OCI-LY3 (cell line): ENCODE results near the gene EMC9.

ENCODE experiments used
- H2AFZ ChIP-seq: fragments of 200-600, 300-600 bp; shearing (Covaris generic); 2 replicates; pipeline ENCODE4 v1.6.0; 2014; ENCODE audit warnings: antibody characterized with exemption, low read depth, low read length
- H3K27ac ChIP-seq: fragments of 200-600, 300-600 bp; sonication (generic); 2 replicates; pipeline ENCODE4 v1.5.1; 2014; ENCODE audit warnings: mild to moderate bottlenecking, low read length, moderate library complexity, mixed read lengths
- H3K27me3 ChIP-seq: fragments of 200-600, 300-600 bp; sonication (generic); 2 replicates; pipeline ENCODE4 v1.6.1; 2014; ENCODE audit warnings: low read depth, low read length, mixed read lengths
- H3K36me3 ChIP-seq: fragments of 200-600, 300-600 bp; sonication (generic); replicated peaks from 2 replicates; pipeline ENCODE3; 2014; ENCODE audit warnings: low read depth, low read length, mixed read lengths
- H3K4me1 ChIP-seq: fragments of 300-600, 200-600 bp; sonication (generic); 2 replicates; pipeline ENCODE4 v1.6.1; 2014; ENCODE audit warnings: low read length, mixed read lengths
- H3K4me2 ChIP-seq: fragments of 200-600, 300-600 bp; sonication (generic); 2 replicates; pipeline ENCODE4 v1.6.1; 2014; ENCODE audit warnings: low read length, mixed read lengths
- H3K4me3 ChIP-seq: fragments of 300-600, 200-600 bp; sonication (generic); 2 replicates; pipeline ENCODE4 v1.5.1; 2014; ENCODE audit warnings: antibody characterized with exemption, mild to moderate bottlenecking, low read length, moderate library complexity
- H3K79me2 ChIP-seq: fragments of 300-600, 200-600 bp; shearing (Covaris generic); 2 replicates; pipeline ENCODE4 v1.6.1; 2014; ENCODE audit warnings: mild to moderate bottlenecking, low read length, mixed read lengths
- H3K9ac ChIP-seq: fragments of 300-600, 200-600 bp; shearing (Covaris generic); 2 replicates; pipeline ENCODE4 v1.6.0; 2014; ENCODE audit warnings: mild to moderate bottlenecking, low read length, moderate library complexity
- H3K9me3 ChIP-seq: fragments of 200-600, 300-600 bp; shearing (Covaris generic); 2 replicates; pipeline ENCODE4 v1.6.1; 2014; ENCODE audit warnings: low read length, mixed read lengths; ENCODE audit not compliant: insufficient read depth
- H4K20me1 ChIP-seq: fragments of 200-600, 300-600 bp; sonication (generic); 2 replicates; pipeline ENCODE4 v1.6.1; 2016; ENCODE audit warnings: low read length, mixed read lengths; ENCODE audit not compliant: insufficient read depth
- EZH2phosphoT487 ChIP-seq: fragments of 200-600 bp; shearing (Covaris generic); IDR thresholded peaks from 2 replicates; pipeline ENCODE4 v1.6.1; 2018; ENCODE audit warnings: antibody characterized with exemption, mixed run types, low read depth
- TF ChIP-seq, protein P1 (sequence below): fragments of 200-600, 300-600 bp; sonication (generic); IDR thresholded peaks from 2 replicates; pipeline ENCODE4 v1.5.1; 2014; ENCODE audit warnings: antibody characterized with exemption, low read length, low read depth

Gene EMC9

GRCh38 chr14:24116128-24116814 is 25.1 kb downstream of the EMC9 start:
- H3K9ac ChIP-seq: no peak overlapping the region
- TF ChIP-seq, protein P1, sequence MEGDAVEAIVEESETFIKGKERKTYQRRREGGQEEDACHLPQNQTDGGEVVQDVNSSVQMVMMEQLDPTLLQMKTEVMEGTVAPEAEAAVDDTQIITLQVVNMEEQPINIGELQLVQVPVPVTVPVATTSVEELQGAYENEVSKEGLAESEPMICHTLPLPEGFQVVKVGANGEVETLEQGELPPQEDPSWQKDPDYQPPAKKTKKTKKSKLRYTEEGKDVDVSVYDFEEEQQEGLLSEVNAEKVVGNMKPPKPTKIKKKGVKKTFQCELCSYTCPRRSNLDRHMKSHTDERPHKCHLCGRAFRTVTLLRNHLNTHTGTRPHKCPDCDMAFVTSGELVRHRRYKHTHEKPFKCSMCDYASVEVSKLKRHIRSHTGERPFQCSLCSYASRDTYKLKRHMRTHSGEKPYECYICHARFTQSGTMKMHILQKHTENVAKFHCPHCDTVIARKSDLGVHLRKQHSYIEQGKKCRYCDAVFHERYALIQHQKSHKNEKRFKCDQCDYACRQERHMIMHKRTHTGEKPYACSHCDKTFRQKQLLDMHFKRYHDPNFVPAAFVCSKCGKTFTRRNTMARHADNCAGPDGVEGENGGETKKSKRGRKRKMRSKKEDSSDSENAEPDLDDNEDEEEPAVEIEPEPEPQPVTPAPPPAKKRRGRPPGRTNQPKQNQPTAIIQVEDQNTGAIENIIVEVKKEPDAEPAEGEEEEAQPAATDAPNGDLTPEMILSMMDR: no peak
- TF ChIP-seq EZH2phosphoT487: no peak

DNA sequence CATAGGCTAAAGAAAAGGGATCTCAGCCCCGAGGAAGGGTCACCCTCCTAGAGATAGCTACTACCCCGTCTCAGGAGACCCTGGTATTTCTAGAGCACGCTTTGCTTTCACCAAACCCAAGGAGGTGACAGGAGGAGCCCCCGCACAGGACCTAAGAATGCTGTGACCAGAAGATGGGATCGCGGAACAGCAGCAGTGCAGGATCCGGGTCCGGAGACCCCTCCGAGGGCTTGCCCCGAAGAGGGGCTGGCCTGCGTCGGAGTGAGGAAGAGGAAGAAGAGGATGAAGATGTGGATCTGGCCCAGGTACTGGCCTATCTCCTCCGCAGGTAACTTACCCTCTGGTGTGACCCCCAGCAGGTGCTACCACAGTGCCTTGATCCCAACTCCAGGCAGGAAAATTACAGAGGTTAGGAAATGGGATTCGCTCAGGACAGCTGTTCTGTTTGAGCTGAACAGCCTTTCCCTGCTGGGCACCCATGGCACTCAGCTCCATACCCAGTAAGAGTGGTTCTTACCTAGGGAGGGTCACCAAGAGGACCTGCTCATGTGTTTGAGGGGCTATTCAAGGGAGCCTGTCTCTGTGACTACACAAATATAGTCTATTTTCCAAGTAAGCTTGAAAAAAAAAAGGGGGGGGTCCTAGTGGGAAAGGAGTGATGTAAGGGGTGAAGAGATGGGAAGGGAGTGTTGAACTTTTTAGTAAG is 25.8 kb downstream of the EMC9 start:
- peak overlapping the region; percentile 91 for H3K4me3 ChIP-seq
- H2AFZ ChIP-seq: peak overlapping the region; percentile 40; the same call in 1 of the 2 replicates
- H3K4me1 ChIP-seq: peaks cover 8% of the 10 kb centered on the region
- H3K9ac ChIP-seq: peak overlapping the region; percentile 75
- no peaks in the 10 kb centered on the region for H4K20me1 ChIP-seq
- peaks cover 12% of the 10 kb centered on the region; the same call in 1 of the 2 replicates for H3K79me2 ChIP-seq
- H3K9me3 ChIP-seq: no peaks in the 10 kb centered on the region
- H3K4me2 ChIP-seq: peak overlapping the region; percentile 91
- no peak for TF ChIP-seq EZH2phosphoT487
- TF ChIP-seq, protein P1: no peak
- H3K27ac ChIP-seq: peak overlapping the region; percentile 8; the same call in 1 of the 2 replicates
- peaks cover 24% of the 10 kb centered on the region for H3K36me3 ChIP-seq
- H3K27me3 ChIP-seq: no peaks in the 10 kb centered on the region

More at GRCh38 chr14:24116128-24116814, 25.1 kb downstream of the EMC9 start:
- no peaks in the 10 kb centered on the region for H4K20me1 ChIP-seq
- H3K27ac ChIP-seq: no peak overlapping the region
- H3K79me2 ChIP-seq: peaks cover 12% of the 10 kb centered on the region; the same call in 1 of the 2 replicates
- H3K4me1 ChIP-seq: peaks cover 8% of the 10 kb centered on the region
- no peaks in the 10 kb centered on the region for H3K9me3 ChIP-seq
- no peak overlapping the region for H2AFZ ChIP-seq
- H3K27me3 ChIP-seq: no peaks in the 10 kb centered on the region
- H3K36me3 ChIP-seq: peaks cover 31% of the 10 kb centered on the region
- H3K4me3 ChIP-seq: peak overlapping the region; percentile 91
- H3K4me2 ChIP-seq: peak overlapping the region; percentile 91

GRCh38 chr14:24114532-24115421 is 26.6 kb downstream of the EMC9 start, which contains the start of the genes DCAF11 and NRL:
Gene DCAF11 (plus strand): TSS chr14:24114777. CDS start chr14:24115595, 818 bp downstream.
Gene NRL (minus strand): TSS chr14:24114949. CDS start chr14:24082848, 32,101 bp downstream.
- peak within 1 kb of the TSS; percentile 76 for H2AFZ ChIP-seq
- H3K4me1 ChIP-seq: peaks cover 8% of the 10 kb centered on the region
- peaks cover 12% of the 10 kb centered on the region; the same call in 1 of the 2 replicates for H3K79me2 ChIP-seq
- no peaks in the 10 kb centered on the region for H3K27me3 ChIP-seq
- H3K36me3 ChIP-seq: peaks cover 22% of the 10 kb centered on the region
- TF ChIP-seq EZH2phosphoT487: no peak
- TF ChIP-seq, protein P1: no peak
- peak within 1 kb of the TSS; percentile 91 for H3K4me2 ChIP-seq
- H3K27ac ChIP-seq: peak within 1 kb of the TSS; percentile 95
- H3K9ac ChIP-seq: peak within 1 kb of the TSS; percentile 96
- no peaks in the 10 kb centered on the region for H4K20me1 ChIP-seq
- H3K9me3 ChIP-seq: no peaks in the 10 kb centered on the region
- H3K4me3 ChIP-seq: peak within 1 kb of the TSS; percentile 91
